Breast epithelium (tissue), 3 donors: ENCODE data around the gene PRPF40A.

Experiments
- CTCF ChIP-seq, 3 donors: fragments of 450-650 bp; IDR thresholded peaks; one replicate each; pipeline ENCODE4 v1.5.1; 2016 to 2017; ENCODE audit warnings: antibody characterized with exemption in 3 of 3, mild to moderate bottlenecking in 3 of 3, moderate library complexity in 3 of 3
- POLR2A ChIP-seq: fragments of 450-650 bp; IDR thresholded peaks from one replicate; pipeline ENCODE4 v1.6.1; 2016; ENCODE audit warnings: antibody characterized with exemption, mild to moderate bottlenecking, moderate library complexity

- no peak for TF ChIP-seq CTCF (IDR thresholded peaks at IDR 0.05)
- TF ChIP-seq POLR2A, result no peak
These were observed 61.4 kb downstream of the PRPF40A start for GRCh38 chr2:152655880-152656279.
